Smooth muscle cell (in vitro differentiated cells): ENCODE data around the gene SPINDOC. TPM values are rescaled to one million over a fixed set of nuclear protein-coding genes. Genes with fewer than 3 reads are reported as not detected.
"Not testable (repeated sequence)": the region's sequence is repeated elsewhere in the genome, so short reads cannot be mapped to it uniquely, and the experiment has no call there.

ENCODE experiments used
- DNase-seq: peaks from one replicate; lab custom pipeline; 2025; ENCODE audit not compliant: unreplicated experiment; lab: John Stamatoyannopoulos, UW
- H2AFZ ChIP-seq: fragments of 200-600 bp; sonication (generic); 2 replicates; pipeline ENCODE4 v1.6.0; 2016; ENCODE audit warnings: antibody characterized with exemption, low read depth, mild to moderate bottlenecking
- H3F3A ChIP-seq: fragments of 200-600 bp; sonication (generic); 2 replicates; pipeline ENCODE4 v1.6.0; 2017; ENCODE audit warnings: antibody characterized with exemption, low read depth
- H3K27ac ChIP-seq: fragments of 200-600 bp; sonication (generic); 2 replicates; pipeline ENCODE4 v1.5.1; 2016; ENCODE audit warnings: low read depth, mild to moderate bottlenecking
- H3K27me3 ChIP-seq: fragments of 200-600 bp; sonication (generic); 2 replicates; pipeline ENCODE4 v1.6.1; 2016; ENCODE audit warnings: low read depth, mild to moderate bottlenecking
- H3K36me3 ChIP-seq: fragments of 200-600 bp; sonication (generic); 2 replicates; pipeline ENCODE4 v1.5.1; 2016; ENCODE audit warnings: low read depth
- H3K4me1 ChIP-seq: fragments of 200-600 bp; sonication (generic); 2 replicates; pipeline ENCODE4 v1.5.1; 2016; ENCODE audit warnings: low read depth
- H3K4me2 ChIP-seq: fragments of 200-600 bp; sonication (generic); 2 replicates; pipeline ENCODE4 v1.6.0; 2016; ENCODE audit warnings: mild to moderate bottlenecking
- H3K4me3 ChIP-seq: fragments of 200-600 bp; sonication (generic); 2 replicates; pipeline ENCODE4 v1.5.1; 2016; ENCODE audit warnings: mild to moderate bottlenecking
- H3K79me2 ChIP-seq: fragments of 200-600 bp; sonication (generic); 2 replicates; pipeline ENCODE4 v1.6.0; 2016; ENCODE audit warnings: low read depth, mild to moderate bottlenecking
- H3K9ac ChIP-seq: fragments of 200-600 bp; sonication (generic); 2 replicates; pipeline ENCODE4 v1.6.0; 2016; ENCODE audit warnings: low read depth
- H3K9me3 ChIP-seq: fragments of 200-600 bp; sonication (generic); replicated peaks from 2 replicates; pipeline ENCODE4 v1.5.1; 2016; ENCODE audit warnings: low read depth
- H4K20me1 ChIP-seq: fragments of 200-600 bp; sonication (generic); 2 replicates; pipeline ENCODE4 v1.6.0; 2016; ENCODE audit warnings: low read depth
- CTCF ChIP-seq: fragments of 200-600 bp; sonication (generic); IDR thresholded peaks from 2 replicates; pipeline ENCODE4 v1.5.1; 2017; ENCODE audit warnings: borderline replicate concordance, mild to moderate bottlenecking, antibody characterized with exemption; ENCODE audit not compliant: insufficient read depth, poor library complexity, severe bottlenecking
- WGBS: methylation state at CpG from one replicate; pipeline ENCODE4 v1.1.7; 2016; ENCODE audit warnings: low lambda C conversion rate; 5-methylcytosine and 5-hydroxymethylcytosine counted together
- polyA plus RNA-seq: library from polyadenylated mRNA; unstranded; fragments of >200 nt; fragmentation: Nextera tagmentation; extraction: Ambion mirVana; gene quantifications from 2 replicates; pipeline ENCODE4 v1.2.1, GENCODE V29; 2016
- total RNA-seq: library from RNA; depleted of rRNA; stranded (reverse); fragments of >200 nt; gene quantifications from 2 replicates; pipeline ENCODE4 v1.2.3, GENCODE V29; 2014

Gene SPINDOC
- total and polyA plus RNA-seq, 2 experiments from 2014 or later = 13.6 to 13.7 TPM

DNA sequence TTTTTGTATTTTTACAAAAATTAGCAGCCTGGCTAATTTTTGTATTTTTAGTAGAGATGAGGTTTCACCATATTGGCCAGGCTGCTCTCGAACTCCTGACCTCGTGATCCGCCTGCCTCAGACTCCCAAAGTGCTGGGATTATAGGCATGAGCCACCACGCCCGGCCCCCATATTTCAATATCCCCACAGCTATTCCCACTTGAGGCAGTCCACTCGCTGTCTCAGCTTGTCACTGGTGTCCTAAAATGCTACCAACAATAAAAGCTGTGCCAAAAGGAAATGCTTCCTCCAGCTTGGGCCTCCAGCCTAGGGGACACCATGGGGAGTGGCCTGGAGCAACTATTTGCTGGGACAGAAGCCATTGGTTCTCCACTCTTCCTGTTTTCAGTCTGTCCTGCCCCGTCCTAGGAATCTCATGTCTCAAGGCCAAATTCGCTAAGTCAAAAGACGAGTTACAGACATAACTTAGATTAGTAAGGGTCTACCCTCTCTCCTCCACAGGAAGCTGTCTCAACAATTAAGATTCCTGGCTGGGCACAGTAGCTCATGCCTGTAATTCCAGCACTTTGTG lies 7.3 kb upstream of the SPINDOC start:
- Histone ChIP-seq H3K4me1 (no peaks in the 10 kb centered on the region), H3K79me2 (no peaks in the 10 kb centered on the region), H3K27me3 (no peaks in the 10 kb centered on the region), H3K4me3 (no peak overlapping the region), H3K27ac (no peak overlapping the region), H3K9me3 (no peaks in the 10 kb centered on the region), H2AFZ (no peak overlapping the region), H4K20me1 (no peaks in the 10 kb centered on the region), H3K36me3 (no peaks in the 10 kb centered on the region), H3F3A (no peaks in the 10 kb centered on the region), H3K9ac (no peak overlapping the region), H3K4me2 (no peak overlapping the region)
- 69% methylated on average over 9 of the region's 9 CpGs for WGBS
- no peak for TF ChIP-seq CTCF
- no peak for DNase-seq

- H3K9me3 ChIP-seq, H3K4me2 ChIP-seq, H3K27ac ChIP-seq, H3F3A ChIP-seq, H3K27me3 ChIP-seq, H3K4me3 ChIP-seq, H3K9ac ChIP-seq, H3K36me3 ChIP-seq, H2AFZ ChIP-seq, DNase-seq: not testable (repeated sequence)
- WGBS = 88% methylated on average over 11 of the region's 11 CpGs
- H4K20me1 ChIP-seq = peaks cover 16% of the 10 kb centered on the region
- H3K4me1 ChIP-seq = peaks cover 22% of the 10 kb centered on the region
- H3K79me2 ChIP-seq = peaks cover 20% of the 10 kb centered on the region
Observed at GRCh38 chr11:63810383-63810782, 2.9 kb upstream of the SPINDOC start.

DNA sequence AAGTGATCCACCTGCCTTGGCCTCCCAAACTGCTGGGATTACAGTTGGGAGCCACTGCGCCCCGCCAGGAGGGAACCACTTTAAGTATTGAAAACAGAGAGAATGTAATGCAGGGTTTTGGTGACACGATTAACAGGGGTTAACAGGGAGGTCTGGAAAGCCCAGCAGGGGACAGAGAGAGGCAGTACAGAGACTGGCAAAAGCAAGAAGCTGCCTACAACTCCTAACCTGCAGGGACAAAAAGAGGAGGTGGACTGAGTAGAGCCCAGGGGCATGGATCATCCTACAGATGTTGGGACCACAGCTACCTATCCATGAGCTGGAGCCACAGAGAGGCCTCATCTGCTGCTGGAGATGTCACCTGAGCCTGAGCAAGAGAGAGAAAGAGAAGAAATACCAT lies 1.7 kb upstream of the SPINDOC start:
- peaks cover 28% of the 10 kb centered on the region for H4K20me1 ChIP-seq
- no peaks in the 10 kb centered on the region for H3K36me3 ChIP-seq
- H3K27ac ChIP-seq = no peak overlapping the region
- H3F3A ChIP-seq = no peaks in the 10 kb centered on the region
- H3K27me3 ChIP-seq = no peaks in the 10 kb centered on the region
- H3K4me1 ChIP-seq = peaks cover 22% of the 10 kb centered on the region
- peaks cover 31% of the 10 kb centered on the region for H3K79me2 ChIP-seq
- 86% methylated on average over 3 of the region's 3 CpGs for WGBS
- DNase-seq = no peak
- H3K9ac ChIP-seq = no peak overlapping the region
- H3K9me3 ChIP-seq = no peaks in the 10 kb centered on the region
- H3K4me2 ChIP-seq = peak overlapping the region; percentile 97
- no peak overlapping the region for H3K4me3 ChIP-seq
- H2AFZ ChIP-seq = no peak overlapping the region
- no peak for TF ChIP-seq CTCF

GRCh38 chr11:63813563-63814382 lies 517 bp downstream of the SPINDOC start:
- Histone ChIP-seq H3K27ac (peak overlapping the region; percentile 24), H3K4me1 (peaks cover 22% of the 10 kb centered on the region), H3F3A (no peaks in the 10 kb centered on the region), H3K4me3 (peak overlapping the region; percentile 66), H3K36me3 (no peaks in the 10 kb centered on the region), H3K79me2 (peaks cover 41% of the 10 kb centered on the region), H3K9ac (peak overlapping the region; percentile 82), H3K9me3 (no peaks in the 10 kb centered on the region), H2AFZ (no peak overlapping the region), H3K27me3 (no peaks in the 10 kb centered on the region), H3K4me2 (peak overlapping the region; percentile 99), H4K20me1 (peaks cover 48% of the 10 kb centered on the region)
- TF ChIP-seq CTCF = no peak
- WGBS = under 1% methylated on average over 49 of the region's 74 CpGs
- peak; percentile 38 for DNase-seq
